ENCODE data around the gene TMEM229B.

GRCh38 chr14:67532606-67532997 lies 44.1 kb upstream of the TMEM229B start:
- TF ChIP-seq EZH2 (IDR thresholded peaks at IDR 0.05; ENCODE audit: insufficient read depth, low read length) (no peak), CTCF (IDR thresholded peaks at IDR 0.05; ENCODE audit: insufficient read depth, low read depth, low read length) (no peak)
